HEK293 (cell line): ENCODE data around the gene MYH11.

Experiments used
- CTCF ChIA-PET: fragments of 350-600 bp; formaldehyde crosslinking; extraction: SDS; loops from one replicate; lab custom pipeline; 2021; ENCODE audit warnings: antibody characterized with exemption; lab: Yijun Ruan, JAX
- POLR2A ChIA-PET: fragments of 300-600 bp; formaldehyde crosslinking; extraction: SDS; loops from one replicate; lab custom pipeline; 2020; ENCODE audit warnings: antibody characterized with exemption, inconsistent platforms; lab: Yijun Ruan, JAX
- H3K27ac ChIP-seq: fragments of 200-500 bp; sonication (Bioruptor generic); 2 replicates; pipeline ENCODE4 v1.5.1; 2014; ENCODE audit warnings: low read depth, low read length, control low read depth, inconsistent platforms; ENCODE audit errors: extremely low read depth
- H3K36me3 ChIP-seq, 2 experiments: fragments of 200-500 bp in 1 of 2; sonication (Bioruptor generic) in 1 of 2; 1 replicate in 1 of 2; 2 replicates in 1 of 2; pipeline ENCODE4 v1.5.1; 2014 to 2017; ENCODE audit warnings: inconsistent platforms in 2 of 2, low read length in 2 of 2; ENCODE audit not compliant: control insufficient read depth in 2 of 2, insufficient read depth in 1 of 2
- H3K4me1 ChIP-seq: fragments of 200-500 bp; sonication (Bioruptor generic); 2 replicates; pipeline ENCODE4 v1.5.1; 2014; ENCODE audit warnings: mild to moderate bottlenecking, low read length, inconsistent platforms; ENCODE audit not compliant: control insufficient read depth, insufficient read depth
- H3K4me3 ChIP-seq: 2 replicates; pipeline ENCODE4 v1.5.1; 2011; ENCODE audit warnings: low read depth, mild to moderate bottlenecking, control low read depth, low read length, moderate library complexity
- H3K9me3 ChIP-seq: fragments of 200-500 bp; sonication (Bioruptor generic); 2 replicates; pipeline ENCODE4 v1.5.1; 2014; ENCODE audit warnings: low read depth, low read length, inconsistent platforms; ENCODE audit not compliant: control insufficient read depth, insufficient read depth
- BCL11A ChIP-seq: fragments of 450-650 bp; formaldehyde crosslinking; IDR thresholded peaks from 2 replicates; pipeline ENCODE4 v1.5.1; 2016; ENCODE audit warnings: low read depth, missing biosample characterization, missing genetic modification characterization
- CTCF ChIP-seq: fragments of 450-650 bp; formaldehyde crosslinking; IDR thresholded peaks from 2 replicates; pipeline ENCODE4 v1.5.1; 2016; ENCODE audit warnings: missing biosample characterization, missing genetic modification characterization
- INSM2 ChIP-seq: fragments of 450-650 bp; formaldehyde crosslinking; IDR thresholded peaks from 2 replicates; pipeline ENCODE4 v1.5.1; 2016; ENCODE audit warnings: missing biosample characterization, missing genetic modification characterization
- OVOL3 ChIP-seq: fragments of 450-650 bp; formaldehyde crosslinking; IDR thresholded peaks from 2 replicates; pipeline ENCODE4 v1.5.1; 2016; ENCODE audit warnings: missing biosample characterization, missing genetic modification characterization
- TCF7L2 ChIP-seq: IDR thresholded peaks from 2 replicates; pipeline ENCODE4 v1.6.1; 2011; ENCODE audit warnings: low read depth, mild to moderate bottlenecking, inconsistent platforms, low read length, moderate library complexity, borderline replicate concordance
- ZBTB1 ChIP-seq: fragments of 450-650 bp; formaldehyde crosslinking; IDR thresholded peaks from 2 replicates; pipeline ENCODE4 v1.5.1; 2016; ENCODE audit warnings: missing biosample characterization, missing genetic modification characterization
- ZBTB20 ChIP-seq: fragments of 450-650 bp; formaldehyde crosslinking; IDR thresholded peaks from 2 replicates; pipeline ENCODE4 v1.5.1; 2016; ENCODE audit warnings: missing biosample characterization, missing genetic modification characterization
- ZNF2 ChIP-seq: fragments of 450-650 bp; formaldehyde crosslinking; IDR thresholded peaks from 2 replicates; pipeline ENCODE4 v1.5.1; 2016; ENCODE audit warnings: missing biosample characterization, missing genetic modification characterization
- ZNF26 ChIP-seq: fragments of 450-650 bp; formaldehyde crosslinking; IDR thresholded peaks from 2 replicates; pipeline ENCODE4 v1.5.1; 2016; ENCODE audit warnings: missing biosample characterization, missing genetic modification characterization
- ZNF292 ChIP-seq: fragments of 450-650 bp; formaldehyde crosslinking; IDR thresholded peaks from 2 replicates; pipeline ENCODE4 v1.5.1; 2016; ENCODE audit warnings: low read depth, missing biosample characterization, missing genetic modification characterization, borderline replicate concordance
- ZNF302 ChIP-seq: fragments of 450-650 bp; formaldehyde crosslinking; IDR thresholded peaks from 2 replicates; pipeline ENCODE4 v1.5.1; 2016; ENCODE audit warnings: missing biosample characterization, missing genetic modification characterization, low read depth
- ZNF426 ChIP-seq: fragments of 450-650 bp; formaldehyde crosslinking; IDR thresholded peaks from 2 replicates; pipeline ENCODE4 v1.5.1; 2017; ENCODE audit warnings: missing biosample characterization, missing genetic modification characterization, mild to moderate bottlenecking, inconsistent platforms, moderate library complexity
- ZNF433 ChIP-seq: fragments of 450-650 bp; formaldehyde crosslinking; IDR thresholded peaks from 2 replicates; pipeline ENCODE4 v1.5.1; 2016; ENCODE audit warnings: missing biosample characterization, missing genetic modification characterization, low read depth
- ZNF555 ChIP-seq: fragments of 450-650 bp; formaldehyde crosslinking; conservative IDR thresholded peaks from 2 replicates; pipeline ENCODE4 v1.5.1; 2017; ENCODE audit warnings: missing biosample characterization, mild to moderate bottlenecking, missing genetic modification characterization, inconsistent platforms
- ZNF558 ChIP-seq: fragments of 450-650 bp; formaldehyde crosslinking; IDR thresholded peaks from 2 replicates; pipeline ENCODE4 v1.5.1; 2016; ENCODE audit warnings: missing biosample characterization, missing genetic modification characterization
- ZNF621 ChIP-seq: fragments of 450-650 bp; formaldehyde crosslinking; IDR thresholded peaks from 2 replicates; pipeline ENCODE4 v1.5.1; 2017; ENCODE audit warnings: missing biosample characterization, missing genetic modification characterization
- ZNF707 ChIP-seq: fragments of 450-650 bp; formaldehyde crosslinking; IDR thresholded peaks from 2 replicates; pipeline ENCODE4 v1.5.1; 2016; ENCODE audit warnings: missing biosample characterization, missing genetic modification characterization
- ZNF768 ChIP-seq: fragments of 450-650 bp; formaldehyde crosslinking; IDR thresholded peaks from 2 replicates; pipeline ENCODE4 v1.5.1; 2018; ENCODE audit warnings: missing biosample characterization, mild to moderate bottlenecking, missing genetic modification characterization
- ZNF776 ChIP-seq: fragments of 450-650 bp; formaldehyde crosslinking; IDR thresholded peaks from 2 replicates; pipeline ENCODE4 v1.5.0; 2017; ENCODE audit warnings: missing biosample characterization, missing genetic modification characterization, borderline replicate concordance
- ZNF785 ChIP-seq: fragments of 450-650 bp; formaldehyde crosslinking; IDR thresholded peaks from 2 replicates; pipeline ENCODE4 v1.5.1; 2016; ENCODE audit warnings: missing biosample characterization, missing genetic modification characterization
- ZNF791 ChIP-seq: fragments of 450-650 bp; formaldehyde crosslinking; IDR thresholded peaks from 2 replicates; pipeline ENCODE4 v1.5.1; 2016; ENCODE audit warnings: missing biosample characterization, missing genetic modification characterization
- ZNF843 ChIP-seq: fragments of 450-650 bp; formaldehyde crosslinking; IDR thresholded peaks from 2 replicates; pipeline ENCODE4 v1.5.1; 2016; ENCODE audit warnings: missing biosample characterization, missing genetic modification characterization
- TF ChIP-seq, protein P1 (sequence below): fragments of 450-650 bp; formaldehyde crosslinking; IDR thresholded peaks from 2 replicates; pipeline ENCODE4 v1.5.1; 2016; ENCODE audit warnings: missing biosample characterization, missing genetic modification characterization
- TF ChIP-seq, protein P2 (sequence below): fragments of 450-650 bp; formaldehyde crosslinking; IDR thresholded peaks from 2 replicates; pipeline ENCODE4 v1.5.1; 2016; ENCODE audit warnings: missing biosample characterization, missing genetic modification characterization

The MYH11 gene

DNA sequence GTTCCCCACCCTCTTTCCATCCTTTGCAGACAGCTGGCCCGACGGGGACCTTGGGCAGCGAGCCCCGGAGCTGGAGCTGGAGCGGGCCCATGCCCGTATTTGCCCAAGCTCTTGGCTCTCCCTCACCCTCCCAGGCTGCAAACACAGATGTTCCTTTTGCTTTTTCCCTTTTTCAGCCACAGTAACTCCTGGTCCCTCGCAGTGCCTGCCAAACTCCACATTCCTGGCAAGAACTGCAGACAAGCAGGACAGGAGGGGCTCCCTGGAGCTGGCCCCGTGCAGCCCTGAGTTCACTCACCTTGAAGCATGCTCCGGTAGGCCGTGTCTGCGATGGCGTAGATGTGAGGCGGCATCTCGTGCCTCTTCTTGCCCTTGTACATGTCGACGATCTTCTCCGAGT is 33.9 kb downstream of the MYH11 start:
- no peak overlapping the region for H3K4me3 ChIP-seq
- TF ChIP-seq ZBTB1 (tag by site-specific recombination), result no peak
- TF ChIP-seq ZNF2 (tag by site-specific recombination), result no peak
- TF ChIP-seq, protein P1, sequence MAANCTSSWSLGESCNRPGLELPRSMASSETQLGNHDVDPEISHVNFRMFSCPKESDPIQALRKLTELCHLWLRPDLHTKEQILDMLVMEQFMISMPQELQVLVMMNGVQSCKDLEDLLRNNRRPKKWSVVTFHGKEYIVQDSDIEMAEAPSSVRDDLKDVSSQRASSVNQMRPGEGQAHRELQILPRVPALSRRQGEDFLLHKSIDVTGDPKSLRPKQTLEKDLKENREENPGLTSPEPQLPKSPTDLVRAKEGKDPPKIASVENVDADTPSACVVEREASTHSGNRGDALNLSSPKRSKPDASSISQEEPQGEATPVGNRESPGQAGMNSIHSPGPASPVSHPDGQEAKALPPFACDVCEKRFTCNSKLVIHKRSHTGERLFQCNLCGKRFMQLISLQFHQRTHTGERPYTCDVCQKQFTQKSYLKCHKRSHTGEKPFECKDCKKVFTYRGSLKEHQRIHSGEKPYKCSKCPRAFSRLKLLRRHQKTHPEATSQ (tag by site-specific recombination), result no peak
- TF ChIP-seq ZNF433 (tag by site-specific recombination), result no peak
- no peak for TF ChIP-seq ZNF776 (tag by site-specific recombination)
- TF ChIP-seq ZNF426 (tag by site-specific recombination), result no peak
- TF ChIP-seq OVOL3 (tag by site-specific recombination), result no peak
- no peak for TF ChIP-seq CTCF (tag by site-specific recombination)
- TF ChIP-seq BCL11A (tag by site-specific recombination), result no peak
- TF ChIP-seq ZNF768 (tag by site-specific recombination), result no peak
- TF ChIP-seq ZNF843 (tag by site-specific recombination), result no peak
- no peak for TF ChIP-seq ZNF555
- no peak for TF ChIP-seq ZNF558 (tag by site-specific recombination)
- no peak for TF ChIP-seq ZNF292 (tag by site-specific recombination)
- TF ChIP-seq ZNF785 (tag by site-specific recombination), result no peak
- TF ChIP-seq TCF7L2, result no peak
- no peak for TF ChIP-seq ZBTB20
- TF ChIP-seq ZNF621 (tag by site-specific recombination), result no peak
- H3K9me3 ChIP-seq, result no peaks in the 10 kb centered on the region
- CTCF ChIA-PET, result interaction anchor here (0.6 to 5.8 kb wide), 14 partner anchors 11 to 304 kb away, joined by 3 to 59 read pairs (median 4); no protein-coding TSS in a partner anchor
- H3K4me1 ChIP-seq, result no peaks in the 10 kb centered on the region
- POLR2A ChIA-PET, result no interaction called here
- no peak overlapping the region for H3K27ac ChIP-seq
- no peaks in the 10 kb centered on the region for H3K36me3 ChIP-seq

GRCh38 chr16:15820837-15821236 is 36.0 kb downstream of the MYH11 start:
- Histone ChIP-seq H3K36me3 (no peaks in the 10 kb centered on the region), H3K4me1 (no peaks in the 10 kb centered on the region), H3K4me3 (no peak overlapping the region), H3K9me3 (no peaks in the 10 kb centered on the region), H3K27ac (no peak overlapping the region)
- ChIA-PET CTCF (interaction anchor here (0.9 to 5.8 kb wide), 13 partner anchors 13 to 249 kb away, joined by 3 to 59 read pairs (median 3); no protein-coding TSS in a partner anchor), POLR2A (no interaction called here)
- TF ChIP-seq ZNF707 (no peak), ZNF26 (tag by site-specific recombination) (no peak), BCL11A (tag by site-specific recombination) (no peak), ZNF302 (tag by site-specific recombination) (no peak), INSM2 (tag by site-specific recombination) (no peak), ZNF791 (tag by site-specific recombination) (no peak)
- TF ChIP-seq, protein P2, sequence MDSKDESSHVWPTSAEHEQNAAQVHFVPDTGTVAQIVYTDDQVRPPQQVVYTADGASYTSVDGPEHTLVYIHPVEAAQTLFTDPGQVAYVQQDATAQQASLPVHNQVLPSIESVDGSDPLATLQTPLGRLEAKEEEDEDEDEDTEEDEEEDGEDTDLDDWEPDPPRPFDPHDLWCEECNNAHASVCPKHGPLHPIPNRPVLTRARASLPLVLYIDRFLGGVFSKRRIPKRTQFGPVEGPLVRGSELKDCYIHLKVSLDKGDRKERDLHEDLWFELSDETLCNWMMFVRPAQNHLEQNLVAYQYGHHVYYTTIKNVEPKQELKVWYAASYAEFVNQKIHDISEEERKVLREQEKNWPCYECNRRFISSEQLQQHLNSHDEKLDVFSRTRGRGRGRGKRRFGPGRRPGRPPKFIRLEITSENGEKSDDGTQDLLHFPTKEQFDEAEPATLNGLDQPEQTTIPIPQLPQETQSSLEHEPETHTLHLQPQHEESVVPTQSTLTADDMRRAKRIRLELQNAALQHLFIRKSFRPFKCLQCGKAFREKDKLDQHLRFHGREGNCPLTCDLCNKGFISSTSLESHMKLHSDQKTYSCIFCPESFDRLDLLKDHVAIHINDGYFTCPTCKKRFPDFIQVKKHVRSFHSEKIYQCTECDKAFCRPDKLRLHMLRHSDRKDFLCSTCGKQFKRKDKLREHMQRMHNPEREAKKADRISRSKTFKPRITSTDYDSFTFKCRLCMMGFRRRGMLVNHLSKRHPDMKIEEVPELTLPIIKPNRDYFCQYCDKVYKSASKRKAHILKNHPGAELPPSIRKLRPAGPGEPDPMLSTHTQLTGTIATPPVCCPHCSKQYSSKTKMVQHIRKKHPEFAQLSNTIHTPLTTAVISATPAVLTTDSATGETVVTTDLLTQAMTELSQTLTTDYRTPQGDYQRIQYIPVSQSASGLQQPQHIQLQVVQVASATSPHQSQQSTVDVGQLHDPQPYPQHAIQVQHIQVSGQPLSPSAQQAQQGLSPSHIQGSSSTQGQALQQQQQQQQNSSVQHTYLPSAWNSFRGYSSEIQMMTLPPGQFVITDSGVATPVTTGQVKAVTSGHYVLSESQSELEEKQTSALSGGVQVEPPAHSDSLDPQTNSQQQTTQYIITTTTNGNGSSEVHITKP (tag by site-specific recombination), result no peak
